Measurements from ENCODE around the gene BMERB1.
A peak's percentile ranks its signal among the peaks of the same experiment; 100 is the strongest.
"Not testable (repeated sequence)": the region's sequence is repeated elsewhere in the genome, so short reads cannot be mapped to it uniquely, and the experiment has no call there.

Gene BMERB1

DNA sequence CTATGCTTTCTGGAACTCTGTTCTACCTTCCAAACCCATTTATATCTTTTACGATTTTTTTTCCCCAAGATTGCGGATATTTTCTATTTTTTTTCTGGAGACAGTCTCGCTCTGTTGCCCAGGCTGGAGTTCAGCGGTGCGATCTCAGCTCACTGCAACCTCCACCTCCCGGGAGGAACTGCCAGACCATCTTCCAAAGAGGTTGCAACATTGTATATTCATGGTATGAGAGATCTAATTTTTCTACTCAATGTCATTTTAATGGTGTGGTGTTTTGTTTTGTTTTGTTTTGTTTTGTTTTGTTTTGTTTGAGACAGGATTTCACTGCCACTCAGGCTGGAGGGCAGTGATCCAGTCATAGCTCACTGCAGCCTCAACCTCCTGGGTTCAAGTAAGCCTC lies 8.5 kb upstream of the BMERB1 start:
- no peak for DNase-seq (ENCODE audit: low read depth in 2 of 2)

DNA sequence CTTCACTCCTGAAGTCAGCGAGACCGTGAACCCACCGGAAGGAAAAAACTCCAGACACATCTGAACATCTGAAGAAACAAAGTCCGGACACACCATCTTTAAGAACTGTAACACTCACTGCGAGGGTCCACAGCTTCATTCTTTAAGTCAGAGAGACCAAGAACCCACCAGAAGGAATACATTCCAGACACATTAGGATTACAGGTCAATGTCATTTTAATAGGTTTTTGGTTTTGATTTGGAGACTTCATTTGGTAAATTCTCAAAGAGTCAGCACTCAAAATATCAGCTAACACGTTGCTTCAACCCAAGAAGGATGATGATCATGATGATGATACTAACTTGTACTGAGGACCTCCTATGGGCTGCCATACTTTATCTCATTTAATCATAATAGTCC lies 7.6 kb upstream of the BMERB1 start:
- DNase-seq (ENCODE audit: low read depth in 2 of 2), result no peak

DNA sequence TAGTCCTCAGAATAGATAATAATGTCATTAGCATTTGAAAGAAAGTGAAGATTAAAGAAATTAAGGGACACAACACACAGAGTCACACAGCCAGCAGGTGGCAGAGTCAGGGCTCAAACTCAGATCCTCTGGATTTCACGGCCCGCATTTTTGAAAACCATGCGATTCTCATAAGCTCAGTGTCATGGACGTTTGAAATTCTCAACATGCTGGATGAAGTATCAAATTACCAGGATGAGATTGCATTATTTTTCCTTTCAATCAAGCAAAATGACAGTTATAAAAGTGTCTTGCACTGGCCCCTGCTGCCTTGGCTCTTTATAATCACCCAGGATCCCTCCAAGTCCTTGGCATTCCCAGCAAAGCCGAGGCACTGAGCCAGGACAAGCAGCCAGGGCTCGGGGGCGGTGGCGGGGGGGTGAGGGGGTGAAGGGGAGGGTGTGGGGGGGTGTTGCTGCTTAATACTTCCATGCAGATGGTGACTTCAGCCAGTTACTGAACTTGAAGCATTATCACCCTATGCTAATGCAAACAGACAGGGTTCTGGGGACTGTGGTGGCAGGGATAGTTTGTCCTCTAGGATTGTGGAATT lies 6.6 kb upstream of the BMERB1 start:
- DNase-seq (ENCODE audit: low read depth in 2 of 2), result peak; percentile 35 to 44

DNA sequence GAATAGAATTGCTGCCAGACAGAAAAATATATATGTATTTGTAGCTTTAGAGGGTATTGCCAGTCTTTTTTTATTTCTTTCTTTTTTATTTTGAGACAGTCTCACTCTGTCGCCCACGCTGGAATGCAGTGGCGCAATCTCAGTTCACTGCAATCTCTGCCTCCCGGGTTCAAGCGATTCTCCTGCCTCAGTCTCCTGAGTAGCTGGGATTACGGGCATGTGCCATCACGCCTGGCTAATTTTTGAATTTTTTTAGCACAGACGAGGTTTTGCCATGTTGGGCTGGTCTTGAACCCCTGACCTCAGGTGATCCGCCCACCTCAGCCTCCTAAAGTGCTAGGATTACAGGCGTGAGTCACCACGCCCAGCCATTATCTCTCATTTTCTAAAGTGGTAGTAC lies 3.5 kb upstream of the BMERB1 start:
- not testable (repeated sequence) for DNase-seq (ENCODE audit: low read depth in 2 of 2)

DNA sequence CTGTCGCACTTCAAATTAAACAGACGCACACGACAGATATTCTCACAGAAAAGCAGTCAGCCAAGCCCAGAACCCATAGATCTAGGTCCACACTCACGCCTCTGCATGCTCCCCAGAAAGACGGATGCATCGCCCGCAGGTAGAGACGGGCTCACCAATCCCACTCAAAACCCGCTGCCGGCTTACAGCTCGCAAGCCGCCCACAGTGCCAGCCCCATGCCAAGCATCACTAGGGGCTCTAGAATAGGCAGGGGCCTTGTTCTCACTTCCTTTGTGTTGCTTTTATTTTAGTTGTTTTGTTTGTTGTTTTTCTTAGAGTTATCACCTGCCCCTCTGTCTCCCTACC lies 336 bp upstream of the BMERB1 start:
- no peak for DNase-seq (ENCODE audit: low read depth in 2 of 2)

DNA sequence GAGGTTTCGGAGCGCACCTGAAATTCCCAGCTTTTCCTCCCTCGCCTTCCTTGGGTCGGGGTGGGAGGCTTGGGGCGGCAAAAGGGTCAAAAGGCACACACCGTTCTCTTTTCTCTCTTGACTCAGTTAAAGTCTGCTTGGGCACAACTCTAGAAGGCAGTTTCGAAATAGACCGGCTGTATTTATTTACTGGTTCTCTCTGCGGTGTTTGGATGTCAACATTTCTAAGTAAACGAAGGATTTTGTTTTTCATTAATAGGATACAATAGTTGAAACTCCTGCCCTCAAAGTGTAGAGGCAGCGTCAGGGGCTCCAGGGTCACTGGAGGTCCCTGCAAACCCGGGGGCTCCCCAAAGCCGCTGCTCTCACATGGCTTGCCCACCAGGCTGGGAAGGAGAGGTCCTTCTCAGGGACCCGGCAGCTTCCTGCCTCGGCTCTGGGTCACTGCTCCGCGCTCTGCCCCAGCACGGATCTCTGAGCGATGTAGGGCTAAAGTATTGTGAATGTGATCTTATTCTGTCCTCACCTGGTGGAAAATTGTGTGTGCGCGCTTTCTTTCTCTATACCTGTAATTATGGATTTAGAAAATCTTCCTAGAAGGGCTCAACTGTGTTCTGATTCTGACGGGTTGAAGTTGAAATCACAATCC lies 952 bp downstream of the BMERB1 start:
- DNase-seq (ENCODE audit: low read depth in 2 of 2), result no peak

DNA sequence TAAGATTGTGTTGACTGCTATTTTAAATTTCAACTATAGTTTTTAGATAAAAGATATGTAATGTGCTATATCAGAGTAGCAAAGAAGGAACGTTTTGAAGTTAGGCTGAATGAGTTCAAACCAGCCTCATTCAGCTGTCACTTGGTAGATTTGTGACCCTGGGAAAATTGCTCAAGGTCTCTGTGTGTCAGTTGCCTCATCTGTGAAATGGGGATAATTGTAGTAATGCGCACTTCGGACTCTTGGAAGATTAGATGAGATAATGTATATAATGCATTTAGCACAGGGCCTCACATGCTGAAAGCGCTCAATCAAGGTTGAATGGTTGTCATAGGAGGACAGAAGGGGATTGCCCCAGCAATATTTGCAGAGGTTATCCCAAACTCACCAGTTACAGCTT lies 4.7 kb downstream of the BMERB1 start:
- no peak for DNase-seq (ENCODE audit: low read depth in 2 of 2)

DNA sequence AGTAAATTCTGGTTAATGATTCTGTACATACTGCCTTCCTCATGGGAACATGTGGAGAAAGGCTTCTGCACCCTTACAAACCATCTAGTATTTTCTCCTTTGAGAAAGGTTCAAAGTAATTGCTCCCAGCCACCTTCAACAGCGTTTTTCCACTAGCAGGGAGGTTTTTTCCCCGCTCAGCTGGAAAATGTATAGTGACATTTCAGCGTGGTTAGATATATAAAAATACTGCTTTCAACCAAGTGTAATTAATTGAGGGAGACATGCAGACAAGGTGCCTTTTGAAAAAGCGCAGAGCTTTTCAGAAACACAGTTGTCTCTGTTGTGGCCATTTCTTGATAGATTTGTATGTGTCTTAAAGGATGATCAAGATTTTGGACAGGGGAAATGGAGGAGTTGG lies 5.1 kb downstream of the BMERB1 start:
- DNase-seq (ENCODE audit: low read depth in 2 of 2), result no peak

DNA sequence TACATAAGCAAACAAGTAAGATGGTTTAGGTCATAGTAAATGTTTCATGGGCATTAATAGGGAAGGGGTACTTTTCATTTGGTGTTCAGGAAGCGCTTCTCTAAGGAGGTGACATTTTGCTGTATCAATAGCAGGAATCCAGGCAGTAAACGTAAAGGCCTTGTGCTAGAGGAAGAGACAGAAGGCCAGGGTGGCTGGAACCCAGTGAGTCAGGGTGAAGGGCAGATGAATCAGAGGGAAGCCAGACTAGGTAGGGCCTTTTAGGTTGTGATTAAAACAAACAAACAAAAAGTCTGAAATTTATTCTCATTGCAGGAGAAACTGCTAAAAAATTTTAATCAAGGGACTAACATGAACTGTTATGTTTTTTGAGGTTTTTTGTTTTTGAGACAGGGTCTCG lies 6.5 kb downstream of the BMERB1 start:
- no peak for DNase-seq (ENCODE audit: low read depth in 2 of 2)

DNA sequence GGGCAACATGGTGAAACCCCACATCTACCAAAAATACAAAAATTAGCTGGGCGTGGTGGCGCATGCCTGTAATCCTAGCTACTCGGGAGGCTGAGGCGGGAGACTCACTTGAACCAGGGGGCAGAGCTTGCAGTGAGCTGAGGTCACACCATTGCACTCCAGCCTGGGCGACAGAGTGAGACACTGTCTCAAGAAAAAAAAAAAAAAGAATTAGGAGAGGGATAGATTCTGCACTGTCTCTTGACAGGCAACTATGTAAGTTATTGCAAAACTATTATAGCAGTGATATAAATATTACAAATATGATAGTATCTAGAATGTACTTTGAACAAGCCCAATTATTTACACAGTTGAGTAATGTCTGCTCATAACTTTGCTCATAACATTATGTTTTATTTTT lies 7.8 kb downstream of the BMERB1 start:
- DNase-seq (ENCODE audit: low read depth in 2 of 2), result not testable (repeated sequence)

DNA sequence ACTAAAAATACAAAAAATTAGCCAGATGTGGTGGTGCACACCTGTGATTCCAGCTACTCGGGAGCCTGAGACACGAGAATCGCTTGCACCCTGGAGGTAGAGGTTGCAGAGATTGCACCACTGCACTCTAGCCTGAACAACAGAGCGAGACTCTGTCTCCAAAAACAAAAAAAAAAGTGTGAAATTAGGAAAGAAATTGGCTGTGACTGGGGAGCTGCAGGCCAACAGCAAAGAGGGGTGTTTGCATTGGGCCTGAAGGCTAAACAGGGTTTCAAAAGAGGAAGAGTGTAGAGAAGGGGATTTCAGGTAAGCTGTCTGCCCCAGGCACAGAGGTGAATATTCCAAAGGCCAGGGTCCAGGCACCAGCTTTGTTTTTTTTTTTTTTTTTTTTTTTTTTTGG lies 9.4 kb downstream of the BMERB1 start:
- DNase-seq (ENCODE audit: low read depth in 2 of 2), result no peak

DNA sequence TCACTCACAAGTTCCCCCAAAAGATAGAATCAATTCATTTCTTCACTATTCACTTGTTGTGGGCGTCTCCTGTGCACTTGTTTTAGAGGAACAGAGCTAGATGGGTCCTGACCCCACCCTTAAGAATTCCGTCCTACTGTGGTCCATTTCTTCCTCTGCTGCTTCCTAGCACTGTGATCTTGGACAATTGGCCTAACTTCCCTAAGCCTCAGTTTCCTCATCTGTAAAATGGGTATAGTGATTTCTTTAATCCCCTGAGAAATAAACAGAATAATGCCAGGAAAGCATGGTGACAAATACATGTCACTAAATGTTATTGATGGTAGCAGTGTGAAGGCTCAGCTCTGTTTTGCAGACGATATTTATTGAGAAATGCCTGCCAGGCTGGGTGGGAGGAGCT lies 9.9 kb downstream of the BMERB1 start:
- no peak for DNase-seq (ENCODE audit: low read depth in 2 of 2)

DNA sequence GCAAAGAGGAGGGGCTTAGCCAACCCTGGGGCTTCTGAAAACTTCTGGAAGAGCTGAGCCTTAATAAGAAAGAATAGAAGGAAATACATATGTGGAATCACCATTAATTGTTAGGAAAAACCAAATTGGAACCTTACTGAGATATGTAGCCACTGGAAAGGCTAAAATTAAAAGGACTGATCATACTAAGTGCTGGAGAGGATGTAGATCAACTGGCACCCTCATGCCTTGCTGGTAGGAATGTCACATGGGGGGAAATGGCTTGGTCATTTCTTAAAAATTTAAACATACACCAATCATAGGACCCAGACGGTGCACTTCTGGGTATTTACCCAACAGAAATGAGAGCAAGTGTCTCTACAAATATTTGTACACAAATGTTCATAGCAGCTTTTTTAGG lies 11.1 kb downstream of the BMERB1 start:
- DNase-seq (ENCODE audit: low read depth in 2 of 2), result no peak

DNA sequence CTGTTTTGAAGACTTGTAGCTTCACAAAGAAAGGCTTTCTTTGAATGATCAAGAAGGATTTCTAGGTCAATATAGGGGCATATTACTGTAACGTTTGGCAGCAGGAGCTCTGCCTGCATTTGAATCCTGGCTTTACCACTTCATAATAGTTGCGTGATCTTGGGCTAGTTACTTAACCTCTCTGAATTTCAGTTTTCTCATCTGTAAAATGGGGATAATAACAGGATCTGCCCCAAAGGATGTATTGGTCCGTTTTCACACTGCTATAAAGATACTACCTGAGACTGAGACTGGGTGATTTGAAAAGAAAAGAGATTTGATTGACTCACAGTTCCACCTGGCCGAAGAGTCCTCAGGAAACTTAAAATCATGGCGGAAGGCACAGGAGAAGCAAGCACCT lies 12.5 kb downstream of the BMERB1 start:
- no peak for DNase-seq (ENCODE audit: low read depth in 2 of 2)

DNA sequence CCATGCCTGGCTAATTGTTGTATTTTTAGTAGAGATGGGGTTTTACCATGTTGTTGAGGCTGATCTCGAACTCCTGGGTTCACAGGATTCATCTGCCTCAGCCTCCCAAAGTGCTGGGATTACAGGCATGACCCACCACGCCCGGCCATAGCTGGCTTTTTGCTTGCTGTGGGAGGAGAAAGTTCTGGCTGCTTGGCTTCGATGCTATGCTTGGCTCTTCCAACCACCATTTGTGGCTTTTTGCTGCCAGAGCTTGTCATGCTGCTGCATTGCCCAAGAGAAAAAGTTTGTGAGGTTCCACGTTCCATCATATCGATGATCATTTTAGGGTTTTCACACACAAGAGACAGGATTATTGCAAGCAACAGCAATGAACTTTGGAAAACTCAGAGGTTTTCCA lies 16.2 kb downstream of the BMERB1 start:
- no peak for DNase-seq (ENCODE audit: low read depth in 2 of 2)

DNA sequence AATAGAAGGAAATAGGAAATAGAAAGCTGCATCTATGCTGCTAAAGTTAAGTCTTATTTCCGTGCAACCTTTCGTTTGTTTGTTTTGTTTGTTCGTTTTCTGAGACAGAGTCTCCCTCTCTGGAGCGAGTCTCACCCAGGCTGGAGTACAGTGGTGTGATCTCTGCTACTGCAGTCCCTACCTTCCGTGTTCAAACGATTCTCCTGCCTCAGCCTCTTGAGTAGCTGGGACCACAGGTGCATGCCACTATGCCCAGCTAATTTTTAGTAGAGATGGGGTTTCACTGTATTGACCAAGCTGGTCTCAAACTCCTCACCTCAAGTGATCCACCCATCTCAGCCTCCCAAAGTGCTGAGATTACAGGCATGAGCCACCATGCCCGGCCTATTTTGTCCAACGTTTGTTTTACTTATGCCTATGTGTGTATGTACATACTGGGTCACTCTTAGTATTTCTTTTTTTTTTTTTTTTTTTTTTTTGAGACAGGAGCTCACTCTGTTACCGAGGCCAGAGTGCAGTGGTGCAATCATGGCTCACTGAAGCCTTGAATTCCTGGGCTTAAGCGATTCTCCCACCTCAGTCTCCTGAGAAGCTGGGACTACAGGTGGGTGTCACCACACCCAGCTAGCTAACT lies 16.8 kb downstream of the BMERB1 start:
- no peak for DNase-seq (ENCODE audit: low read depth in 2 of 2)

DNA sequence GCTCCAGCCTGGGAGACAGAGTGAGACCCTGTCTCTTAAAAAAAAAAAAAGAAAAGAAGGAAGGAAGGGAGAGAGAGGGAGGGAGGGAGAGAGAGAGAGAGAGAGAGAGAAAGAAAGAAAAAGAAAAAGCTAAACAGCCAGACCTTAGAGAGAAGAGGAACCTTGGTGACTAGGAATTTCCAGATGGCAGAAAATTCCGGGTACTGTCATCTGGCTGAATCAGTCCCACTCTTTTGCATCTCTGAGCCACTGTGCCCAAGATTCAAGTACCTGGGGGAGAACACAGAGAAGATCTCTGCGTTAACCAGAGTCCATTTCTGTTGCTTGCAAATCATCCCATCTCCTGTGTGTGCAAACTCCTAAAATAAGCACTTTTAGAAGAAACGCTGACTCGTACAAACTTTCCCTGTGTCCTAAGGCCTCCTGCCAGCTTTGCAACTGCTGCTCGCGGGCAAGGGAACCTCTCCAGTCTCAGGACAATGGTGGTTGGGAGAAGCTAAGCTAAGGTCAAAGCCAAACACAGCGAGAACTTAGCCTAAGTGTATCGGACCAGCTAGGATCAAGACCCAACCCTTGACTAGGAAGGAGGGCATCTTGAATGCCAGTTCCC lies 18.0 kb downstream of the BMERB1 start:
- DNase-seq (ENCODE audit: low read depth in 2 of 2), result no peak

DNA sequence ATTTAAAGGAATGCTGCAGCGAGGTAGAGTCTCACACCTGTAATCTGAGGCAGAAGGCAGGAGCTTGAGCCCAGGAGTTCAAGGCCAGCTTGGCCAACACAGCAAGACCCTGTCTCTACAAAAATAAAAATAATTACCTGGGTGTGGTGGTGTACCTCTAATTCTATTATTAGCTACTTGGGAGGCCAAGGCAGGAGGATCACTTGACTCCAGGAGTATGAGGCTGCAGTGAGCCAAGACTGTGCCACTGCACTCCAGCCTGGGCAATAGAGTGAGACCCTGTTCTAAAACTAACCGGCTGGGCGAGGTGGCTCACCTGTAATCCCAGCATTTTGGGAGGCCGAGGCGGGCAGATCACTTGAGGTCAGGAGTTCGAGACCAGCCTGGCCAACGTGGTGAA lies 18.9 kb downstream of the BMERB1 start:
- not testable (repeated sequence) for DNase-seq (ENCODE audit: low read depth in 2 of 2)

DNA sequence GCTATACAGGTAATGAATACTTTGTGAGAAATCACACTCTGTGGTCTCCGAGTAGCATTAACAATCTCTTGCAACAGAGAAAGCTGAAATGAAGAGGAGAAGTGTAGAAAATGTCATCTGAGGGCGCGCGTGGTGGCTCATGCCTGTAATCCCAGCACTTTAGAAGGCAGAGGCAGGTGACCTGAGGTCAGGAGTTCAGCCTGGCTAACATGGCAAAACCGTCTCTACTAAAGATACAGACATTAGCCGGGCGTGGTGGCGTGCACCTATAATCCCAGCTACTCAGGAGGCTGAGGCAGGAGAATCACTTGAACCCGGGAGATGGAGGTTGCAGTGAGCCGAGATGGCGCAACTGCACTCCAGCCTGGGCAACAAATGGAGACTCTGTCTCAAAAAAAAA lies 20.5 kb downstream of the BMERB1 start:
- not testable (repeated sequence) for DNase-seq (ENCODE audit: low read depth in 2 of 2)

DNA sequence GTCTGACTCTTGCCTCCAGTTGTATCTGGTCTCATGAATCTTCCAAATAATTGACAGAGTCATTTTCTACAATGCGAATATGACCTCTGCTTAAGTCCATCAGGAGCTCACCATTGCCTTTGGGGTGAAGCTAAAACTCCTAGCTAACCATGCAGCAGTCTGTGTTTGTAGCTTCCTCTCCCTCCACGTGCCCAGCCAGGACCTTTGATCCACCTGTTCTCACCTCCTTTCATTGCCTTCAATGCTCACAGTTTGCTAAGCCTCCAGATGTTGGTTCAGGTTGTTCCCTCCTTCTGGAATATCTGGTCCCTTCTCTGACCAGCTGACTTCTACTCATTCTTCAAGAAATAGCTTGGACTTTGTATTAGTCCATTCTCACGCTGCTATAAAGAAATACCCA lies 23.0 kb downstream of the BMERB1 start:
- DNase-seq (ENCODE audit: low read depth in 2 of 2), result no peak

DNA sequence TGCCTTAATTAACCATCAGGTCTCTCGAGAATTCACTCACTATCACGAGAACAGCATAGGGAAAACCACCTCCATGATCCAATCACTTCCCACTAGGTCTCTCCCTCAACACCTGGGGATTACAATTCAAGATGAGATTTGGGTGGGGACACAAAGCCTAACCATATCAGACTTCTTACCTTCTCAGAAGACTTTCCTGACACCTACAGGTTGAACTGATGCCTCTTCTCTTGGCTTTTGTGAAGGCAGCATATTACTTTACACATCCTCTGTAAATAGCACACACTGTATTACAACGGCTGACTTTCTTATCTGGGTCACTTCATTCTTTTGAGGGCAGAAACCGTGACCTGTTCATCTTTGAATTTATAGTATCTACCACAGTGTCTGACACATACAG lies 23.6 kb downstream of the BMERB1 start:
- no peak for DNase-seq (ENCODE audit: low read depth in 2 of 2)

DNA sequence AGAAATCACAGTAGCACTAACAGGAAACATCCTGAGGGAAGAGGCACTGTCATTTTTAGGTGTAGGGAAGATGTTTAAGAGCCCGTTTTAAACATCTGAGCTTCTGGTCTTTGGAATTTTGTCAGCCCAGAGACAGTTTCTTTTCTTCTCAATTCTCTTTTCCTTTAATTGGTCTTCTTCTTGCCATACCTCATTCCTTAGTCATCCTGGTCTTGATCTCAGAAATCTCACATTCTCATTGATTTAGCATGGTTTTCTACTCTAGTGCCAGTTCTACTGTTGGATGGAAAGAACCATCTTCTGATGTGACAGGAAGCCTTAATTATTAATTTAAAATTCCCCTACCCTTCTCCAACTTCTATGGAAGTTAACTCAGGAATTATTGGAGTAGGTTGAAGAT lies 25.4 kb downstream of the BMERB1 start:
- DNase-seq (ENCODE audit: low read depth in 2 of 2), result no peak

DNA sequence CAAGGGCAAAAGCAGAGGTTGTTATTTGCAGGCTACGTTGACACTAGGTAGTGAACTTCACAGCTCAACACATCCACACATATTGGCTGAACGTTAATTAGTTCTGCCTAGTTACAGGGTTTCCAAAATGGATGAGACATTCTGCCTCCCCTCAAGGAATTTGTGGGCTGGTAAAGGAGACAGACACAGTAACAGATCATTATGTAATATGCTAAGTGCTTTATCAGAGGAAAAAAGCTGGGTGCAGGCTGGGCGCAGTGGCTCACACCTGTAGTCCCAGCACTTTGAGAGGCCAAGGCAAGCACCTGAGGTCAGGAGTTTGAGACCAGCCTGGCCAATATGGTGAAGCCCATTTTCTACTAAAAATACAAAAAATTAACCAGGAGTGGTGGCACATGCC lies 26.2 kb downstream of the BMERB1 start:
- DNase-seq (ENCODE audit: low read depth in 2 of 2), result no peak

All from stimulated activated CD4-positive, alpha-beta T cell treated with anti-CD3 and anti-CD28 coated beads, Interleukin-4, amount 100 ng/mL, for 48 hours (primary cell).